H54 (cell line): Measurements from ENCODE around the gene TTI1.

Source experiments
- DNase-seq: peaks from one replicate; pipeline ENCODE4 v3.0.0; 2011; ENCODE audit warnings: low spot score, mixed read lengths; ENCODE audit not compliant: insufficient read length
- FAIRE-seq: peaks from 3 replicates; lab custom pipeline; 2011; peaks lifted over from hg19 to GRCh38; lab: Jason Lieb, UNC
- POLR2A ChIP-seq: IDR thresholded peaks from 2 replicates; pipeline ENCODE4 v1.6.1; 2011; ENCODE audit warnings: low read depth, mild to moderate bottlenecking, low read length

Gene TTI1

GRCh38 chr20:38008233-38008944, 24.9 kb downstream of the TTI1 start:
- FAIRE-seq (no peak), DNase-seq (no peak)
- TF ChIP-seq POLR2A: no peak

DNA sequence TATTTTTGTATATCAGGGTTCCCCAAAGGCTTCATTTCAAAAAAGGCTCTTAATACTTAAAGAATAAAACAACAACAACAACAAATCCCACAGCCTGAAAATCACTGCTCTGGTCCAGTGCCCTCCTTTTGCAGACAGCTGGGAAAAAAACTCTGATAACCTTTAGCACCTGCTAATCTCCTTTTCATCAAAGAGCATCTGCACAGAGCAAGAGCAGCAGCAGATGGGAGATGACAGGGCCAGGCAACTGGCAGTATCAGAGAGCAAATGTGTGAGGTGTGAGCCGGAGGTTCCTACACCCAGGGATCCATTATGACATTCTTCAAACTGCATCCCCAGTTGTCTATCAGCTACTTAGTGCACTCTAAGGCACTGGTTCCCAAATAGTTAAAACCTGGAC, 25.7 kb downstream of the TTI1 start:
- no peak for FAIRE-seq
- TF ChIP-seq POLR2A: no peak
- DNase-seq: no peak

DNA sequence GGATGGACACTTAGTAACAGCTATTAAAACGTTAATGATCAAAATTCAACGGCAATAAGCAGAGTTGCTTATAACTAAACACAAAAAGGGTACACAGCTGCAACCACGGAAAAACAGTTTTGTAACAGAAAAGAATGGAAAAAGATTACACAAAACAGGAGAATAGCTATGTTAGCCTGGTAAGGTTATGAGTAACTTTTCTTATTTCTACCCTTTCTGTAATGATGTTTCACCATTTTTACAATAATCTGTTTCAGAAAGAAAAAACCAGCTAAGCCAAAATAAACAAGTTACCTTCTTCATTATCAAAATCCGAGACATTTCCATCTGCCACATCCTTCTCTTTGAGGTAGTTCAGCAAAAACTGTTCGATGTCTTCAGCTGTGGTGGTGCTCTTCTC, 27.4 kb downstream of the TTI1 start:
- FAIRE-seq (no peak), DNase-seq (no peak)
- no peak for TF ChIP-seq POLR2A

GRCh38 chr20:38004416-38004815, 28.8 kb downstream of the TTI1 start:
- no peak for DNase-seq
- FAIRE-seq: no peak
- no peak for TF ChIP-seq POLR2A

DNA sequence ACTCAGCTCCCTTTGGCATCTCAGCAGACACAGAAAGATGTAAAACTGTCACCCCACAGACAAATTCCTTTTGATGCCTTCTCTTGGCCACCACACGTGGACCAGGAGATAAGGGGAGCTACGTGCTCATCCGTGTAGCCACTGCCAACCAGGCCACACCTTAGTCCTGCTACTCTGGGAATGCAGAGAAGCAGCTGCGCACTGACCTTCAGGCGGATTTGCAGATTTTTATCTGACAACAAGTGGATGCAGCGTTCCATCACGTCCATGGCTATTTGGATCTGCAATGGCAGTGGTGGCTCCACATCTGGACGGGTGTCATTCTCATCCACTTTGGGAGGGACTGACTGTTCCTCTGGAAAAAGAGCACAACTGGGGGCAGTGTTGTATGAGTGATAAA, 30.8 kb downstream of the TTI1 start:
- TF ChIP-seq POLR2A: no peak
- FAIRE-seq: no peak
- no peak for DNase-seq

- TF ChIP-seq POLR2A: no peak
- FAIRE-seq (no peak), DNase-seq (no peak)
These were observed 31.3 kb downstream of the TTI1 start for GRCh38 chr20:38001981-38002380.

DNA sequence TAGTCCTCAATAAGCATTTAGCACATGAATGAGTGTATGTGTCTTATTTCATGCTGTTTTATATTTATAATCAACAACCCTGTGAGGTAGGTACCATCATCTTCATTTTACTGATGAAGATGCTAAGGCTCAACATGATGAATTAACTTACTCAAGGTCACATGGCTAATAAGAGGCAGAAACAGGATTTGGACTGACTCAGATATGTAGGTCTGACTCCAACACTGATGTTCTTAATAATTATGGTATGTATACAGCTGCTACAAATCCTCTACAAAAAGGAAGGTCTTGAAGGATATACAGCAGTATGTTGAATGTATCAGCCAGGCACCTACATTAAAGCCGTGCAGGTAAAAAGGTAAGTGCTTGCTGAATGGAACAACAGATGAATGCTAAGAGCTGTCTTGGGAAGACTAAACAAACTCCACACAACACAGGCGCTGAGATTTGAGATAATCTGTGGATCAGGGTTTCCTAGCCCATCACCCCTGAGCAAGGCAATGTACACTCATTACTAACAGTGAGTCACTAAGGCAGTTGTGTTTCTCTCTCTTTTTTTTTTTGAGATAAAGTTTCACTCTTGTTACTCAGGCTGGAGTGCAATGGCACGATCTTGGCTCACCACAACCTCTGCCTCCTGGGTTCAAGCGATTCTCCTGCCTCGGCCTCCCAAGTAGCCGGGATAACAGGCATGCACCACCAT, 31.9 kb downstream of the TTI1 start:
- DNase-seq (peak; percentile 75), FAIRE-seq (peak; percentile 41)
- no peak for TF ChIP-seq POLR2A

- FAIRE-seq (no peak), DNase-seq (no peak)
- no peak for TF ChIP-seq POLR2A
These were observed 33.0 kb downstream of the TTI1 start for GRCh38 chr20:38000293-38000692.

GRCh38 chr20:37999526-38000263, 33.6 kb downstream of the TTI1 start:
- no peak for FAIRE-seq
- no peak for TF ChIP-seq POLR2A
- DNase-seq: no peak

DNA sequence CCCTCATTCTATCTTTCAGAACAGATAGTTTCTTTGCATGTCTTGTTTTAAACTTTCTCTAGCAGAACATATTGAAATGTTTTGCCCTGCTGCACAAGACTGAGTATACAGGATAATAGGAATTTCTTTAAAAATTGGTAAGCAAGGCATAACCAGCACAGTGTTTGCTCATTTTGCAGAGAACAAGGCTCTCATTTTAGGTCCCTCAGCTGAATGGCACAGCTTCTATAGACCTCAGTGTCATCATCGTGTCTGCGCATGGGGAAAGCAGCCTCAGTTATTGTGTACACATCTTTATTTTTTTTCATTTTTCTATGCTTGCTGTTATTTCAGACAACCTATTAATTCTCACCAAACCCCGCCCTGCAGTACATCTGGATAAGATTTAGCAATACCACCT, 35.7 kb downstream of the TTI1 start:
- no peak for FAIRE-seq
- no peak for TF ChIP-seq POLR2A
- DNase-seq: no peak

GRCh38 chr20:37995856-37996605, 37.2 kb downstream of the TTI1 start:
- no peak for FAIRE-seq
- TF ChIP-seq POLR2A: no peak
- DNase-seq: no peak

DNA sequence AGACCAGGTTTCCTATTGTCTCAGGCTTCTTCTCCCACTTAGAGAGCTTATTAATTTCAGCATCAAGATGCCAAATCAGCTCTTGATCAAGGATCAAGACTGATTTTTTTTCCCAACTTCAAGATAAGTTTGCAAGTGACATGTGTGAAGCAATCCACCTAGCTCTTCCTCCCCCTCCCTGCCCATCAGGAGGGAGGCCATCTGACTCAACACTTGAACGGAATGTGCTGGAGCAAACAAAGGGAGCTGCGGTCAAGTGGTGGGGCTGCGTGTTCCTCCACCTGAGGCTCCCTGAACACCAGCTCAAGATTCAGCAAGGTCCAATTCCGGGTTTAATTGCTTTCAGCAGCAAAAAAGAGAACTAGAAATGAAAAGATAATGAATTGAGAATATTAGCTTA, 38.7 kb downstream of the TTI1 start:
- TF ChIP-seq POLR2A: no peak
- FAIRE-seq (no peak), DNase-seq (no peak)

DNA sequence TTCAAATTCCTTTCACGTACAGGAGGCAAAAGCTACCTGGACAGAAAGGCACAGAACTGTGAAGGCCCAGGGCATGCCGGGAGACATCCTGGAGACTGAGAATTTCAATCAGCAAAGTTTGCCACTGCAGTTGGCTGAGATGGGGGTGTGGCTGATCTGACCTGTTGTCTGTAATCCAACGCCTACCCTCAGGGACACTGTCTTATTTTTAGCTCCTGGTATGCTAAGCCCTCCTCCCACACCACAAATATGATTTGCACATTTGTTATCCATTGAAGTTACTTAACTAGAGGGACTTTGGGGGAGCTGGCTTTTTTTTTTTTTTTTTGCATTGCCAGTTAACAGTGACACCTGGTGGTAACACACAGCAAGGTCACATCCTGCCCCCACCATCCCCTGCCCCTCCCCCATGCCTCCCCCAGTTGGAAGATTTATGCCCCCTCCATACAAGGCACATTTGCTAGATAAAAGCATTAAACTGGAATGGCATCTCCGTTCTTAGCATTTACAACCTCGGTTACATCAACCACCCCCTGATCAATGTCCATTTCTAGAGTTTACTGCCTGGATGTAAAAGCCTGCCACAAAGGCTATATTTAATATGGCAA, 40.4 kb downstream of the TTI1 start:
- peak; percentile 34 for DNase-seq
- no peak for TF ChIP-seq POLR2A
- FAIRE-seq: no peak

GRCh38 chr20:37991908-37992307, 41.3 kb downstream of the TTI1 start:
- DNase-seq (no peak), FAIRE-seq (no peak)
- no peak for TF ChIP-seq POLR2A
